HepG2 (cell line): Measurements from ENCODE around the gene HAP1. TPM values are rescaled to one million over a fixed set of nuclear protein-coding genes. Genes with fewer than 3 reads are reported as not detected.

ENCODE experiments used
- ARNT2 ChIP-seq: sonication (generic); formaldehyde crosslinking; IDR thresholded peaks from 2 replicates; pipeline ENCODE4 v1.8.0; 2022; ENCODE audit warnings: mild to moderate bottlenecking, low read depth, missing genetic modification reagents, moderate library complexity
- CREM ChIP-seq, 2 experiments: sonication (generic) in 1 of 2; formaldehyde crosslinking in 1 of 2; IDR thresholded peaks; 2 replicates each; pipeline versions ENCODE4 v1.4.0 to v1.6.1; 2016 to 2020; ENCODE audit warnings: antibody characterized with exemption in 1 of 2, mild to moderate bottlenecking in 1 of 2, missing genetic modification reagents in 1 of 2
- FOXK2 ChIP-seq: fragments of 450-650 bp; IDR thresholded peaks from 2 replicates; pipeline ENCODE4 v1.6.1; 2016
- HDAC1 ChIP-seq: sonication (generic); formaldehyde crosslinking; IDR thresholded peaks from 2 replicates; pipeline ENCODE4 v1.5.1; 2020; ENCODE audit warnings: mild to moderate bottlenecking, missing genetic modification reagents
- KLF13 ChIP-seq: sonication (generic); formaldehyde crosslinking; IDR thresholded peaks from 2 replicates; pipeline ENCODE4 v1.4.0; 2020; ENCODE audit warnings: mild to moderate bottlenecking, missing genetic modification reagents
- MYC ChIP-seq: sonication (generic); formaldehyde crosslinking; IDR thresholded peaks from 2 replicates; pipeline ENCODE4 v1.9.0; 2021; ENCODE audit warnings: missing genetic modification reagents, borderline replicate concordance
- SPEN ChIP-seq: sonication (generic); formaldehyde crosslinking; IDR thresholded peaks from 2 replicates; pipeline ENCODE4 v1.5.1; 2020; ENCODE audit warnings: low read depth, mild to moderate bottlenecking, missing genetic modification reagents
- TOPORS ChIP-seq: sonication (generic); formaldehyde crosslinking; IDR thresholded peaks from 2 replicates; pipeline ENCODE4 v1.8.0; 2023; ENCODE audit warnings: mild to moderate bottlenecking, missing genetic modification reagents
- ZBTB20 ChIP-seq: sonication (generic); formaldehyde crosslinking; IDR thresholded peaks from 2 replicates; pipeline ENCODE4 v1.8.1; 2023; ENCODE audit warnings: missing genetic modification reagents, low read depth, mild to moderate bottlenecking, borderline replicate concordance
- ZNF251 ChIP-seq: sonication (generic); formaldehyde crosslinking; IDR thresholded peaks from 2 replicates; pipeline ENCODE4 v1.9.0; 2021; ENCODE audit warnings: mild to moderate bottlenecking, missing genetic modification reagents
- ZNF256 ChIP-seq: sonication (generic); formaldehyde crosslinking; conservative IDR thresholded peaks from 2 replicates; pipeline ENCODE4 v1.4.0; 2020; ENCODE audit warnings: missing genetic modification reagents
- ZNF274 ChIP-seq: sonication (generic); formaldehyde crosslinking; IDR thresholded peaks from 2 replicates; pipeline ENCODE4 v1.5.1; 2020; ENCODE audit warnings: mild to moderate bottlenecking, missing genetic modification reagents
- ZNF644 ChIP-seq: IDR thresholded peaks from 2 replicates; pipeline ENCODE4 v1.6.1; 2016; ENCODE audit warnings: low read depth
- ZNF75D ChIP-seq: sonication (generic); formaldehyde crosslinking; IDR thresholded peaks from 2 replicates; pipeline ENCODE4 v1.8.1; 2023; ENCODE audit warnings: missing genetic modification reagents, mild to moderate bottlenecking, borderline replicate concordance
- ZNF879 ChIP-seq: sonication (generic); formaldehyde crosslinking; IDR thresholded peaks from 2 replicates; pipeline ENCODE4 v1.8.1; 2023; ENCODE audit warnings: missing genetic modification reagents
- polyA plus RNA-seq, 8 experiments: library from polyadenylated mRNA; depleted of rRNA in 3 of 8; stranded (reverse) in 7 of 8; unstranded in 1 of 8; fragments of >200 nt; fragmentation: Illumina TruSeq in 4 of 8; extraction: Trizol in 4 of 8; gene quantifications; 2 replicates each; pipeline versions ENCODE4 v1.2.1 to v1.2.3, GENCODE V29; 2011 to 2016; ENCODE audit warnings: low read depth in 4 of 8, missing spikeins in 1 of 8, mixed read lengths in 1 of 8; ENCODE audit not compliant: insufficient read depth in 1 of 8
- total RNA-seq, 5 experiments: library from RNA; depleted of rRNA; stranded (reverse); fragments of >200 nt; fragmentation: Illumina TruSeq; extraction: Trizol; gene quantifications; 2 replicates each; pipeline ENCODE4 v1.2.3, GENCODE V29; 2016; ENCODE audit warnings: low read depth in 1 of 5
- TF ChIP-seq, protein P1 (sequence below): fragments of 450-650 bp; IDR thresholded peaks from 2 replicates; pipeline ENCODE4 v1.6.1; 2016
- TF ChIP-seq, protein P2 (sequence below): IDR thresholded peaks from 2 replicates; pipeline ENCODE4 v1.6.1; 2016; ENCODE audit warnings: low read depth, missing genetic modification reagents, missing compliant biosample characterization
- TF ChIP-seq, protein P3 (sequence below): sonication (generic); formaldehyde crosslinking; IDR thresholded peaks from 2 replicates; pipeline ENCODE4 v1.9.0; 2022; ENCODE audit warnings: low read depth, missing genetic modification reagents
- TF ChIP-seq, protein P4 (sequence below): IDR thresholded peaks from 2 replicates; pipeline ENCODE4 v1.6.1; 2016; ENCODE audit warnings: missing compliant biosample characterization, missing genetic modification reagents, borderline replicate concordance

Gene HAP1
- total and polyA plus RNA-seq, 2 of the 13 experiments (the other 11 are each of a cell fraction or from before 2014, with no cell fraction given) = 0.07 TPM

DNA sequence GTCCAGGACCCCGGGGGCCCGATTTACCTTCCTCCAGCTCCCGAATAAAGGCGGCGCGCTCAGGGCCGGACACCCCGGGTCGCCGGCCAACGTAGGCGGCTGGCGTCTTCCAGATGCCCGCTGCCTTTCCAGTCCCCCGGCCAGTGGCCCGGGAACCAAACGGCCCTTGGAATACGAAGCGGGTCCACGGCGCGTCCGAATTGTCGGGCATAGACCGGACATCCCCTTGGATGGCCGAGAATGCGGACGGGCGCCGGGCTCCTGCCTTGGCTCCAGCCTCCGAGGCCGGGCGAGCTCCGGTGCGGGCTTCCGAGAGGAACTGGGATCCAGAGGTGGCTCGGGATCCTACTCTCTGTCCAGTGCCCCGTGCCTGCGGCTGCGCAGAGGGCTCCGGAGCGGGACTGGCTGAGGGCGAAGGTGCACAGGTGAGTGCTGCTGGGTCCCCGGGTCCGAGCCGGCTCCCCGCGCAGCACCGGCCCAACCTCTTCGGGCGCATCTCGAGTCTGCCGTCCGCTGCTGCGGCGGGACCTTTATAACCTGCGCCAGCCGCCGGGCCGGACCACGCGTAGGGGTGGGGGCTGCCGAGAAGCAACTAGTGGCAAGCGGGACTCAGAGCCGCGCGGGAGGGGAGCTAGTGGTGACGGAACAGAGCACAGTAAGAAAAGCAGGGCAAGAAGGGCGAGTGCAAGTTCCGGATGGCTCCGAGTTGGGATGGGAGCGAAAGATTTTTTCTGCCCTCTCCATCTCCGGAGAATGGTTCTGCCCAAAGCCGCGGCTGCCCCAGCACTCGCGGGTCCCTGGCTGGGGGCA is at the start of gene HAP1 (continued):
- TF ChIP-seq ZNF75D (CRISPR knock-in tag) (no peak), TOPORS (CRISPR knock-in tag) (0 out of 2 replicates have a peak, but pooled peaks have one; percentile 34), SPEN (CRISPR knock-in tag) (peak; percentile 28; the same call in 1 of the 2 replicates), HDAC1 (CRISPR knock-in tag) (peak; percentile 34; the same call in 1 of the 2 replicates), KLF13 (CRISPR knock-in tag) (peak; percentile 27; the same call in 1 of the 2 replicates), ZNF879 (CRISPR knock-in tag) (no peak), ZNF274 (peak; percentile 51; the same call in 1 of the 2 replicates), CREM (IDR thresholded peaks at IDR 0.05) (no peak), CREM (CRISPR knock-in tag; IDR thresholded peaks at IDR 0.05) (no peak), ZNF644 (CRISPR knock-in tag) (no peak), ARNT2 (CRISPR knock-in tag) (0 out of 2 replicates have a peak, but pooled peaks have one; percentile 57), ZBTB20 (peak; percentile 29; the same call in 1 of the 2 replicates), FOXK2 (peak; percentile 96), ZNF251 (CRISPR knock-in tag) (no peak), ZNF256 (CRISPR knock-in tag) (no peak), MYC (0 out of 2 replicates have a peak, but pooled peaks have one; percentile 33)
- TF ChIP-seq, protein P1, sequence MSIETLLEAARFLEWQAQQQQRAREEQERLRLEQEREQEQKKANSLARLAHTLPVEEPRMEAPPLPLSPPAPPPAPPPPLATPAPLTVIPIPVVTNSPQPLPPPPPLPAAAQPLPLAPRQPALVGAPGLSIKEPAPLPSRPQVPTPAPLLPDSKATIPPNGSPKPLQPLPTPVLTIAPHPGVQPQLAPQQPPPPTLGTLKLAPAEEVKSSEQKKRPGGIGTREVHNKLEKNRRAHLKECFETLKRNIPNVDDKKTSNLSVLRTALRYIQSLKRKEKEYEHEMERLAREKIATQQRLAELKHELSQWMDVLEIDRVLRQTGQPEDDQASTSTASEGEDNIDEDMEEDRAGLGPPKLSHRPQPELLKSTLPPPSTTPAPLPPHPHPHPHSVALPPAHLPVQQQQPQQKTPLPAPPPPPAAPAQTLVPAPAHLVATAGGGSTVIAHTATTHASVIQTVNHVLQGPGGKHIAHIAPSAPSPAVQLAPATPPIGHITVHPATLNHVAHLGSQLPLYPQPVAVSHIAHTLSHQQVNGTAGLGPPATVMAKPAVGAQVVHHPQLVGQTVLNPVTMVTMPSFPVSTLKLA = no peak
- TF ChIP-seq, protein P2, sequence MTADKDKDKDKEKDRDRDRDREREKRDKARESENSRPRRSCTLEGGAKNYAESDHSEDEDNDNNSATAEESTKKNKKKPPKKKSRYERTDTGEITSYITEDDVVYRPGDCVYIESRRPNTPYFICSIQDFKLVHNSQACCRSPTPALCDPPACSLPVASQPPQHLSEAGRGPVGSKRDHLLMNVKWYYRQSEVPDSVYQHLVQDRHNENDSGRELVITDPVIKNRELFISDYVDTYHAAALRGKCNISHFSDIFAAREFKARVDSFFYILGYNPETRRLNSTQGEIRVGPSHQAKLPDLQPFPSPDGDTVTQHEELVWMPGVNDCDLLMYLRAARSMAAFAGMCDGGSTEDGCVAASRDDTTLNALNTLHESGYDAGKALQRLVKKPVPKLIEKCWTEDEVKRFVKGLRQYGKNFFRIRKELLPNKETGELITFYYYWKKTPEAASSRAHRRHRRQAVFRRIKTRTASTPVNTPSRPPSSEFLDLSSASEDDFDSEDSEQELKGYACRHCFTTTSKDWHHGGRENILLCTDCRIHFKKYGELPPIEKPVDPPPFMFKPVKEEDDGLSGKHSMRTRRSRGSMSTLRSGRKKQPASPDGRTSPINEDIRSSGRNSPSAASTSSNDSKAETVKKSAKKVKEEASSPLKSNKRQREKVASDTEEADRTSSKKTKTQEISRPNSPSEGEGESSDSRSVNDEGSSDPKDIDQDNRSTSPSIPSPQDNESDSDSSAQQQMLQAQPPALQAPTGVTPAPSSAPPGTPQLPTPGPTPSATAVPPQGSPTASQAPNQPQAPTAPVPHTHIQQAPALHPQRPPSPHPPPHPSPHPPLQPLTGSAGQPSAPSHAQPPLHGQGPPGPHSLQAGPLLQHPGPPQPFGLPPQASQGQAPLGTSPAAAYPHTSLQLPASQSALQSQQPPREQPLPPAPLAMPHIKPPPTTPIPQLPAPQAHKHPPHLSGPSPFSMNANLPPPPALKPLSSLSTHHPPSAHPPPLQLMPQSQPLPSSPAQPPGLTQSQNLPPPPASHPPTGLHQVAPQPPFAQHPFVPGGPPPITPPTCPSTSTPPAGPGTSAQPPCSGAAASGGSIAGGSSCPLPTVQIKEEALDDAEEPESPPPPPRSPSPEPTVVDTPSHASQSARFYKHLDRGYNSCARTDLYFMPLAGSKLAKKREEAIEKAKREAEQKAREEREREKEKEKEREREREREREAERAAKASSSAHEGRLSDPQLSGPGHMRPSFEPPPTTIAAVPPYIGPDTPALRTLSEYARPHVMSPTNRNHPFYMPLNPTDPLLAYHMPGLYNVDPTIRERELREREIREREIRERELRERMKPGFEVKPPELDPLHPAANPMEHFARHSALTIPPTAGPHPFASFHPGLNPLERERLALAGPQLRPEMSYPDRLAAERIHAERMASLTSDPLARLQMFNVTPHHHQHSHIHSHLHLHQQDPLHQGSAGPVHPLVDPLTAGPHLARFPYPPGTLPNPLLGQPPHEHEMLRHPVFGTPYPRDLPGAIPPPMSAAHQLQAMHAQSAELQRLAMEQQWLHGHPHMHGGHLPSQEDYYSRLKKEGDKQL (CRISPR knock-in tag) = no peak
- TF ChIP-seq, protein P3, sequence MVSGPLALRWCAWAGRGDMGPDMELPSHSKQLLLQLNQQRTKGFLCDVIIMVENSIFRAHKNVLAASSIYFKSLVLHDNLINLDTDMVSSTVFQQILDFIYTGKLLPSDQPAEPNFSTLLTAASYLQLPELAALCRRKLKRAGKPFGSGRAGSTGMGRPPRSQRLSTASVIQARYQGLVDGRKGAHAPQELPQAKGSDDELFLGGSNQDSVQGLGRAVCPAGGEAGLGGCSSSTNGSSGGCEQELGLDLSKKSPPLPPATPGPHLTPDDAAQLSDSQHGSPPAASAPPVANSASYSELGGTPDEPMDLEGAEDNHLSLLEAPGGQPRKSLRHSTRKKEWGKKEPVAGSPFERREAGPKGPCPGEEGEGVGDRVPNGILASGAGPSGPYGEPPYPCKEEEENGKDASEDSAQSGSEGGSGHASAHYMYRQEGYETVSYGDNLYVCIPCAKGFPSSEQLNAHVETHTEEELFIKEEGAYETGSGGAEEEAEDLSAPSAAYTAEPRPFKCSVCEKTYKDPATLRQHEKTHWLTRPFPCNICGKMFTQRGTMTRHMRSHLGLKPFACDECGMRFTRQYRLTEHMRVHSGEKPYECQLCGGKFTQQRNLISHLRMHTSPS (CRISPR knock-in tag) = no peak
- TF ChIP-seq, protein P4, sequence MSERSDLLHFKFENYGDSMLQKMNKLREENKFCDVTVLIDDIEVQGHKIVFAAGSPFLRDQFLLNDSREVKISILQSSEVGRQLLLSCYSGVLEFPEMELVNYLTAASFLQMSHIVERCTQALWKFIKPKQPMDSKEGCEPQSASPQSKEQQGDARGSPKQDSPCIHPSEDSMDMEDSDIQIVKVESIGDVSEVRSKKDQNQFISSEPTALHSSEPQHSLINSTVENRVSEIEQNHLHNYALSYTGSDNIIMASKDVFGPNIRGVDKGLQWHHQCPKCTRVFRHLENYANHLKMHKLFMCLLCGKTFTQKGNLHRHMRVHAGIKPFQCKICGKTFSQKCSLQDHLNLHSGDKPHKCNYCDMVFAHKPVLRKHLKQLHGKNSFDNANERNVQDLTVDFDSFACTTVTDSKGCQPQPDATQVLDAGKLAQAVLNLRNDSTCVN (CRISPR knock-in tag) = 0 out of 2 replicates have a peak, but pooled peaks have one; percentile 52
